GM21390 (cell line): ENCODE results near the gene ITGB1.
"Not testable (repeated sequence)": the region's sequence is repeated elsewhere in the genome, so short reads cannot be mapped to it uniquely, and the experiment has no call there.

Source experiments
- ATAC-seq: cut with Tn5 transposase; IDR thresholded peaks from one replicate; pipeline ENCODE4 v1.9.1; 2021; ENCODE audit not compliant: unreplicated experiment

The ITGB1 gene

DNA sequence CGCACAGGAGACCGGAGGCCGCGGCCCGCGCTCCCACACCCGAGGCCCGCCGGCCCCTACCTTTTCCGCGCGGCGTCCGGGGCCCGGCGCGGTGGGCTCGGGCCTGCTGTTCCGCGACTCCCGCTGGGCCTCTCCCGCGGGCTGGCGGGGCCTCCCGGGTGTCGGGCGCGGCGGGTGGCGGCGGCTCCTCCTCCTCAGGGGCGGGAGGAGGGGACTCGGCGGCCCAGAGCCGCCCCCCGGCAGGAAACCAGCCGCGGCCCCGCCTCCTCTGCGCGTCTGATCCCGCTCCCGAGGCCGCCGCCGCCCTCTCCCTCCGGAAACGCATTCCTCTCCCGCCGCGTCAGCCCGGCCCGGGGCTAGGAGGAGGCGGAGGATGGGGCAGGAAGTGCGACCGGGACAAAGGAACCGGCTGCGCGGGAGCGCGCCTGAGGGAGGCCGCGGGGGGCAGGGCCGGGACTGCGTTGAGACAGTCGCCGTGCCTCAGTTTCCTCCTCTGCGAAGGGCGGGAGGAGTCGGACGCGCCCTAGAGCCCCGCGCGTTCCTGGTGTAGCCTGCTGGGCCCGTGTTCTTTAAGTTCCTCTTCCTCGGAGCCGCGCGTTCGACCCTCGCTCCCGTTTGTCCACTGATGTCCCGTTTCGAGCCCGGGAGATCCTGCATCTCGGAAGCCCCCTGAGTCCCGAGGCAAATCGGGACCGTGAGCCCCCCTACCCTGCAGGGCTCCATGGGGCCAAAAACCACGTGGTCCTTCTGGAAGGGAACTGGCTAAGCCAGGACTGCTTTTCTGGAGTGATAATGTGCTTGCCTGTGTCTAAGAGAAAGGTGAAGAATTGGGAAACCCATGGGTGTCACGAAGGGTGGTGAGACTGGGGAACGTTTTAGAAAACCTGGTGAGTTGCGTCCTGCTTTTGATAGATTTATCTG lies at the start of gene ITGB1:
Gene ITGB1, minus strand, starts transcription at position 146 of the 921 bp plus-strand sequence. CDS start 22,672 bp downstream, outside the sequence.
- peak; percentile 73 for ATAC-seq

DNA sequence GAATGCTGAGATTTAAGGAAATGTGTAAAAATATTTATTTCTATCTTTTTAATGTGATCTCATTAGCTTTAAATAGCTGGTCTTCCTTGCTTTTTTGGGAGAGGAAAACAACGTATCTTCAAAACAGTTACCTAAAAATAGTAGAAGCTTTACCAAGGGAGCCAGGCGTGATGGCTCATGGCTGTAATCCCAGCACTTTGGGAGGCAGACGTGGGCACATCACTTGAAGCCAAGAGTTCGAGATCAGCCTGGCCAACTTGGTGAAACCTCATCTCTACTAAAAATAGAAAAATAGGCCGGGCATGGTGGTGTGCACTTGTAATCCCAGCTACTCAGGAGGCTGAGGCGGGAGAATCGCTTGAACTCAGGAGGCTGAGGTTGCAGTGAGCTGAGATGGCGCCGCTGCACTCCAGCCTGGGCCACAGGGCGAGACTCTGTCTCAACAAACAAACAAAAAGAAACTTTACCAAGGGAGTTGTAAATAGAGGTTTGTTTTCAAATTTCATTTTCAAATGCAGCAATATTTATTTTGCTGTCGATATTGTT lies 48.4 kb upstream of the ITGB1 start:
- no peak for ATAC-seq

DNA sequence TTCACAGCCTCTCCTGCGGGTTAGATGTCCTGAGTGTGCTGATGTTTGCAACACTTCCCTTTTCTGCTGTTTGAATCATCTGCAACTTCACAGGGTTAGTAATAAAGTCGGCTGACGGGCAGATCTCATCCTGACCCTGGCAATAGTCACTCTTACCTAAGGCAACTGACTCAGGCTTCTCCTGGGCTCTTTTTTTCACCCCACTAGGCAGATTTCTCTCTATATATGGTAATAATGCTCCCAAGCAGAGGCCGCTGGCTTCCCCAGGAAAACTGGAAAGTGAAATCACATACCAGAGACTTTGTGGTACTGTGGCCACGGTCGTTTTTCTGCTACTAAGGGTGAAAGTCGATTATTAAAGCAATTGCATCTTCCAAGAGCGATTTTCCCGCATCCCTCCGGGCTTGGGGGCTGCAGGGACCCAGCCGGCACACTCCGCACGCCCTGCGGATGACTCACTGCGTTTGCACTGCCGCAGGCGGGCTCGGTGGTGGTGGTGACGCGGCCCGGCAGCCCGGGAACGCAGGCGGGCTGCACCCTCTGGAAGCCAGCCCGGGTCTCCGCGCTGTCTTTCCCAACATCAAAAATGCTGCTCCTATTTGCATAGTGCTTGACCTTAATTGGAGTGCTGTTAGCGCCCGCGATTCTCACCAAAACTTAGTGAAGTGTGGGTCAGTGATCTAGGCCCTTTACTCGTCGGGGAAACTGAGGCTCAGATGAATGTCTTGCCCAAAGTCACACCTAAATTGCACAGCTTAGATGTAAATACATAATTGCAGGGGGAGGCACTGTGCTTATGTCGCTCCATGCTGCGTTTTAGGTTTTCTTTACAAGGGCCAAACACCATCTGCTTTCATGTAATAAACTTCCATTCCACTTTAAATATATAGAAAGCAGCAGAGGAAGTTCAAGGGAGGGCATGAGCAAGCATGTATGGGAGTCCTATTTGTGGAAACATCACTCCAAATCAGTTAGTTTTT lies 47.6 kb upstream of the ITGB1 start:
- ATAC-seq, result peak; percentile 76

DNA sequence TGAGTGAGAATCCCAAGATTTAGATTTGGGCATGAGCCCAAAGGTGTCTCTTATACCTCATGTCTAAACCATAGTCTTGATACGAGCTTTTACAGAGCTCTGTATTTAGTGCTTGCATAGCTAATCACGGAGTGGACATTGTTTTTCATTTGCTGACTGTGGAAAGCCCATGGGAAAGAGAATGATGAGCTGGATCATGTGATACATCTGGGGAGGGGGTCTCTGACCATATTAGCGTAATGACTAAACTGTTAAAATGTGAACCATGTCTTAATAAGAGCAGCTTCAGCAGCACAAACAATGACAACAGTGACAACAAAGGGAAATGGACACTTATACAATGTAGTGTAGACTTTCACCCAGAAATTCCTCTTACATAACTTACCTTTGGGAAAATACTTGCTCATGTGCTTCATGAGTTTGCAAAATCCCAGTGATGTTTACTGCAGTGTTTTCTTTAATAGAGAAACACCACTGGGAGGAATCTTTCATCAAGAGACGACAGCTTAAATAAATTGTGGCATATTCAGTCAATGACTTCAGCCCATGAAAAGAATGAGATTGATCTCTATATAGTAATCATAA lies 44.0 kb upstream of the ITGB1 start:
- no peak for ATAC-seq

DNA sequence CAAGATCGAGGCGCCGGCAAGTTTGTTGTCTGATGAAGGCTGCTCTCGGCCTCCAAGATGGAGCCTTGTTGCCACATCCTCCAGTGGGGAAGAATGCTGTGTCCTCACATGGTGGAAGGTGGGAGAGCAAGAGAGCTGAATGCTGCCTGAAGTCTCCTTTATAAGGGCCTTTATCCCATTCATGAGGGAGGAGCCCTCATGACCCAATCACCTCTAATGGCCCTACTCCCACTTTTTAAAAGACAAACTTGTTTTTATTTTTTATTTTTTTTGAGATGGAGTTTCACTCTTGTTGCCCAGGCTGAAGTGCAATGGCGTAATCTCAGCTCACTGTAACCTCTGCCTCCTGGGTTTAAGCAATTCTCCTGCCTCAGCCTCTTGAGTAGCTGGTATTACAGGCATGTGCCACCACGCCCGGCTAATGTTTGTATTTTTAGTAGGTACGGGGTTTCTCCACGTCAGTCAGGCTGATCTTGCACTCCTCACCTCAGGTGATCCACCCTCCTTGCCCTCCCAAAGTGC lies 40.1 kb upstream of the ITGB1 start:
- ATAC-seq, result not testable (repeated sequence)

DNA sequence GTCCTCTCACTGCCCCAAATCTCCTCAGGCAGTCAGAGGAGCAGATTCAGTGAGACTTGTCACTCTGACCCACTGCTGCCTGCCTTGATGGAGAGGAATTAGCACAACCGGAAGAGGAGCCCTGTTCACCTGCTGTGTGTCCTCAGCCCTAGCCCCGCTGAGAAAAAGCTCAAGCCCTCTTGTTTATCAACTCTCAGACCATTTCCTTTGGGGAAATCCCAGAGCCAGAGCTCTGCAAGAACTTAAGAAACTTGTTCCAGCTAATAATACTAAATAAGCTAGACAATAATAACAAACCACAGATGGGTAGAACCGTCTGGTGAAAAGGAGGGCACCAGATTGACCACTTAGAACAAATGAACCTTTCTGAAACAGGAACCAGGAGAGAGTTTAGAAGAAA lies 37.7 kb upstream of the ITGB1 start:
- peak; percentile 74 for ATAC-seq

DNA sequence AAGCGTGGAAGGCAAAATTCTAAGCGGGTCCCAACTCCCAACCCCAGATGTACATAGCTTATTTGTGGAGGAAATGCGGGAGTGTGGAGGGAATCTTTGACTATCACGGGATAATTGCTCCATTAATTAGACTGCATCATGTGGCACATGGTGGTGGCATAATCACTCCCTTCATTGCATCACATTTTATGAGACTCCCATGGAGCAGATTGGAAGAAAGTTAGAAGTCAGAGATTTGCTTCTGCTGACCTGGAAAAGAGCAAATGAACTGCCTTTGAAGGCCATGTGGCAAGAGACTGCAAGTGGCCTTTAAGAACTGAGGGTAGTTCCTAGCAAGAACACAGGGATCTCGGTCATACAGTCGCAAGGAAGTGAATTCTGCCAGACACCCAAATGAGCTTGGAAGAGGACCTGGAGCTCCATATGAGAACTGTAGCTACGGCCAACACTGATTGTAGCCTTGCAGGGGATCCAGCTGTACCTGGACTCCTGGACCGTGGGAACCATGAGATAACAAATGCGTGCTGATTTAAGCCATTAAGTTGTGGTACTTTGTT lies 37.1 kb upstream of the ITGB1 start:
- no peak for ATAC-seq

DNA sequence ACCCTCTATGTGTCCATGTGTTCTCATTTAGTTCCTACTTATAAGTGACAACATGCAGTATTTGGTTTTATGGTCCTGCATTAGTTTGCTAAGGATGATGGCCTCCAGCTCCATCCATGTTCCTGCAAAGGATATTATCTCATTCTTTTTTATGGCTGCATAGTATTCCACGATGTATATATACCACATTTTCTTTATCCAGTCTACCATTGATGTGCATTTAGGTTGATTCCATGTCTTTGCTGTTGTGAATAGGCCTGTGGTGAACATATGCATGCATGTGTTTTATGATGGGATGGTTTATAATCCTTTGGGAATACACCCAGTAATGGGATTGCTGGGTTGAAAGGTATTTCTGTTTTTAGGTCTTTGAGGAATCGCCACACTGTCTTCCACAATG lies 36.6 kb upstream of the ITGB1 start:
- not testable (repeated sequence) for ATAC-seq

DNA sequence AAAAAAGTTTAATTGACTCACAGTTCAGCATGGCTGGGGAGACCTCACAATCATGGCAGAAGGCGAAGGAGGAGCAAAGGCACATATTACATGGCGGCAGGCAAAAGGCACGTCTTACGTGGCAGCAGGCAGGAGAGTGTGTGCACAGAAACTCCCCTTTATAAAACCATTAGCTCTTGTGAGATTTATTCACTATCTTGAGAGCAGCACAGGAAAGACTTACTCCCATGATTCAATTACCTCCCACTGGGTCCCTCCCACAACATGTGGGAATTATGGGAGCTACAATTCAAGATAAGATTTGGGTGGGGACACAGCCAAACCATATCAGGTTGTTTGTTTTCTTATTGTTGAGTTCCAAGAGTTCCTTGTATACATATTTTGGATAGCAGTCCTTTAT lies 34.3 kb upstream of the ITGB1 start:
- not testable (repeated sequence) for ATAC-seq

DNA sequence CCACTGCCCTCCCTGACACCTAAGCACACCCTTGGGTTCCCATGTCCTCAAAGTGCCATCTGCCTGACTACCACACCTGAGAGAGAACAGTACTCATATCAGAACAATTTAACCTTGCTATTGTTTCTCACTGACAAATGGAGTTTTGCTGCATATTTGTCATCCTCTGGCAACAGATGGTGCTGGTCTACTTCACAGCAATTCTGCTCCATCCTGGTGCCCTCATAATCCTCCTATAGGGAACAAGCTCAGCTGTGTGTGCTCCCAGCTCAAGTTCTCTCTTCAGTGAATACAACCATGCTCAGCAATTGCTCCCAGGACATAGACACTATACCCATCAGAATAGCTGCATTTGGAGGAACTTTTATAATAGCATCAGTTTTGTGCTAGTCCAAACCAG lies 32.8 kb upstream of the ITGB1 start:
- no peak for ATAC-seq

DNA sequence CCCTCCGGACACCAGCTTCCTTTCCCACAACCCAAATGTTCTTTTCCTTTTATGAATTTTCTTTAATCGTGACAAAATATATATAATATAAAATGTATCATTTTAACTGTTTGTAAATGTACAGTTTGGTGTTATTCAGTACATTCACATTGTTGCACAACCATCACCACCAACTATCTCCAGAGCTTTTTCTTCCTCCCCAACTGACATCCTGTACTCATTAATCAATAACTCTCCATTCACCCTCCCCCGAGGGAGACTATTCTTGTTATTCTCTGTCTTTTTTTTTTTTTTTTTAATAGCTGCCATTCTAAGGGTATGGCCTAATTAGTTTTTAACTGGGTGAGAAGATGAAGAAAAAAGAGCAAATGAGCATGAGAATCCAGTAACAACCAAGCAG lies 30.6 kb upstream of the ITGB1 start:
- no peak for ATAC-seq

DNA sequence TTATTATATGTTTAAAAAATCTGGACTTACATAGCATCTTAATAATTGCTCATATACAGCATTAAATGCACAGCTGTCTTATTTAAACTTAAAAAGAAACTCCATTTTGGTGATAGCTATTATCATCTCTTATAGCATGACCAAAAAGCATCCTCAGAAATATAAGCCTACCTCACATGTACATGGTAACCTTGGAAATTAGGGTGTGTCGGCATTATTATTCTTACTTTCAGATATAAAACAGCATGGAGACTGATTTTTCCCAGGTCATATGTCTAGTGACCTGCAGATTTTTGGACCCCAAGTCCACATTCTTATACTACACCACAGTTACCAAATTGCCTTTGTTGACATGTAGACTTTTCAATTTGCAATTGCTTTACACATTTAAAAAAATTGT lies 29.1 kb upstream of the ITGB1 start:
- no peak for ATAC-seq

DNA sequence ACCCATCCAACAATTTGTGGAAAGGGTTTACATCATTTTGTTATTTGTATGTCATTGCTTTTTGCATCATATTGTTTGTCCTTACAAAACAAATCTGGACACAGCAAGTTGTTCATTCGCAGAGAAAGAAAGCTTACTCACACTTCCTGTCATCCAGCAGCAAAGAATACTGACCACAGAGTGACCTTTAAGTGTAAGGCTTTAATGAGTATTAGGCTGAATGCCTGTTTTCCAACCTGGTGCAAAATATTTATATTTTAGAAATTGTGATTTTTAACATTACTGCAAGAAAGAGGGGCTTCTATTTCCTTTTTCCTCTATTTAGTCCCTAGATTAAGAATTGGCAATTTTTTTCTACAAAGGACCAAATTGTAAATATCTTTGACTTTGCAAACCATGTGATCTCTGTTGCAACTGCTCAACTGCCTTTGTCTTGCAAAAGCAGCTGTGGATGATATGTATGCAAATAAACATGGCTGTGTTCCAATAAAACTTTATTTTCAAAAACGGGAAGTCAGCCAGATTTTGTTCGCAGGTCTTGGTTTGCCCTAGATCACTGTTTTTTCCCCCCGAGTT lies 27.8 kb upstream of the ITGB1 start:
- ATAC-seq, result no peak

DNA sequence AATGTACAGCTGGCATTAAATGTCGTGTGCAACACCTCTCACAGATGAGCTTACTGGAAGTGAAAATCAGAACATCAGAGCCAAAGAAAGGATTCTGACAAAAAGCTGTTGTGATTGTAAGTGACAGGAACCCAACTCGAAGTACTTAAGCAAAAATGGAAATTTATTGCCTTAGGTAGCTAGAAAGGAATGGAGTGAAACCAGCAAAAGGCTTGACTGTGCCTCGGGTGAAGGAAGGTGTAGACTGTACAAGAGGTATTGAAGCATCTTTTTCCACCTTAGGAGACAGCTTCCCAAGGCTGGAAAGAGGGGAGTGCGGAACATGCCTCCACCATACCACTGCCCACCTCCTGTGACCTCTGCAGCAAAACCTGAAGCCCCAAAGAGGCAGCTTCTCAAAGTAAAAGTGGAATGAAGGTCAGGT lies 27.3 kb upstream of the ITGB1 start:
- no peak for ATAC-seq

DNA sequence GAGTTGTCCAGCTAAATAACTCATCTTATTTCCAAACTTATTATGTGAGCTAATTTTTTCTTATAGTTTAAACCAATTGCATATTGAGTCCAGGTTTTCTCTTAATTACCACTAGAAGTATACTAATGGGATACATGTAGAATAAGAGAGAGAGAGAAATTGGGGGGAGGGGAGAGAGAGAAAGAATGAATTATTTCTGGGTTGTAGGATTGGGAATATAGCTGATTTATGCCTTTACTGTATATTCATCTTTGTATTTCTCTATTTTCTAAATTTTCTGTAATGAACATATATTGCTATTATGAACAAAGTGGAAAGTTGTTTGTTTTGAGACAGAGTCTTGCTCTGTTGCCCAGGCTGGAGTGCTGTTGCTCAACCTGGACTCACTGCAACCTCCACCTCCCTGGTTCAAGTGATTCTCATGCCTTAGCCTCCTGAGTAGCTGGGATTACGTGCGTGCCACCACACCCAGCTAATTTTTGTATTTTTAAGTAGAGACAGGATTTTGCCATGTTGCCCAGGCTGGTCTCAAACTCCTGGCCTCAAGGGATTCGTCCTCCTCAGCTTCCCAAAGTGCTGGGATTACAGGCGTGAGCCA lies 26.1 kb upstream of the ITGB1 start:
- ATAC-seq, result no peak

DNA sequence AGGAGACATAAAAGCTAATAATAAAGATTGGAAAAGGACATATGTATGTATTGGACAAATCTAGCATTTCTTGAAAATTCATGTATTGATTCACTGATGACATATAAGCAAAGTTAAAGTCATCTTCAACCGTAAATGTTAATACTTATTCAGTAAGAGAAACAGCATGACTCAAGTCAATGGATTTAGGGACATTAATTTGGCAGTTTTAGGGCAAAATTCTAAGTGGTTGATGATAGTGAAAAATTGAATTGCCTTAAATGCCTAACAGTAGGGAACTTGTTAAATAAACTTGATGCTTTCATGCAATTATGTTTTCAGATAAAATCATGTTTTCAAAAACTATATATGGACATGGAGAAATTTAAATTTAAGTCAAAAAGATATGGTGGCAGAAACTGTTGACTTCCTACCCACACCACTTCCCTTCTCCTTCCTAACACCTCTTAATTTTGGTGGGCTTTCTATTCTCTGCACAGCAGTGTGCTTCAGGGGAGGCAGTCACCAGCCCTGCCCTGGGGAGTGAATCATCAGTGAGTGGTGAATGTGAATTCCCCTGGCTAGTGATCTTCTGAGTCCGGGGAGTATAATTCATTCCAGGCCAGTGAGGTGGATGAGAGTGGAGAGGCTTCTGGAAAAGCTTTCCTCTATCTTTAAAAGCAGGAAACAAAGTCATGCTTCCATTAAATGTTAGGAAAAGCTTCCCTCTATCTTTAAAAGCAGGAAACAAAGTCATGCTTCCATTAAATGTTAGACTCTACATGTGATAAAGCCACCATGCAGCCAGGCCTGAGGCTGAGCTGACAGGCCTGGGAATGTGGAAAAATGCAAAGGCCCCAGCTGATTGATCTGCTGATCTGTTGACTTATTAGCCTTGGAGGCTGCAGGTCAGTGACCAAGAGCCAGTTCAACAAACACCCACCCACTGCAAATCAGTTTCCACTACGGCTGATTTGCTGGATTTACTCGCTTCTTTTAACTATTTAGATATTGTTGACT lies 25.2 kb upstream of the ITGB1 start:
- no peak for ATAC-seq

DNA sequence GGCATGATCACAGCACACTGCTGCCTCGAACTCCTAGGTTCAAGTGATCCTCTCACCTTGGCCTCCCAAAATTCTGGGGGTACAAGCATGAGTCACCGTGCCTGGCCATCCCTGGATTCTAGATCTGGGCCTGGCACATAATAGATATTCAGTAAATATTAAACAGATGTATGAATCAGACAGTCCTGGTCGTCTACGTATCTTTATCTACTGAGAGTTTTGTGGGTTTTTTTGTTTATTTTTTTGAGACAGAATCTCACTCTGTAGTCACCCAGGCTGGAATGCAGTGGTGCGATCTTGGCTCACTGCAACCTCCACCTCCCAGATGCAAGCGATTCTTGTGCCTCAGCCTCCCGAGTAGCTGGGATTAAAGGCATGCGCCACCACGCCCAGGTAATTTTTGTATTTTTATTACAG lies 24.3 kb upstream of the ITGB1 start:
- ATAC-seq, result no peak

DNA sequence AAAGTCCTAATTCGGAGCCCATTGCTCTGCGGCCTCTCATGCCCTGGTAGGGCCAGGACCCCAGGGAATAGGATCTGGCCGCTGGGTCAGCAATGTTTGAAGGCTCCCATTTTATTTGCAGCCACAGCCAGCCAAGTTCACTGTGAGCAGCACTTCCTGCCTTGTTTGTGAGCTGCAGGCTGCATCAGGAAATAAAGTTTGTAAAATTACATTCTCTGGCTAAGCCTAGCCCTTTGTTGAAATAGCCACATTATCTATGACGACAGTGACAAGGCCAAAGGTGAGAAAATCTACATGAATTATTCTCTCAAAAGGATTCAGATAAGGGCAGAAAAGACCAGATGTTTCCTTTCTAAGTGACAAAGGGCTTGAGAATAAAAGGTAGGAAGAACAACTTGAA lies 23.7 kb upstream of the ITGB1 start:
- ATAC-seq, result no peak
